MM.1S (cell line): ENCODE measurements around the gene PDE6B.

ENCODE experiments used
- CTCF ChIP-seq: fragments of 300-600 bp; sonication (generic); IDR thresholded peaks from 2 replicates; pipeline ENCODE4 v1.5.1; 2016; ENCODE audit warnings: antibody characterized with exemption, low read length, mixed read lengths
- EZH2 ChIP-seq: fragments of 300-600 bp; sonication (generic); optimal IDR thresholded peaks from 2 replicates; pipeline ENCODE3; 2017; ENCODE audit warnings: low read depth, mild to moderate bottlenecking, antibody characterized with exemption, low read length, mixed read lengths
- EZH2phosphoT487 ChIP-seq: fragments of 300-600 bp; sonication (generic); IDR thresholded peaks from 2 replicates; pipeline ENCODE4 v1.6.1; 2018; ENCODE audit warnings: antibody characterized with exemption, low read length

DNA sequence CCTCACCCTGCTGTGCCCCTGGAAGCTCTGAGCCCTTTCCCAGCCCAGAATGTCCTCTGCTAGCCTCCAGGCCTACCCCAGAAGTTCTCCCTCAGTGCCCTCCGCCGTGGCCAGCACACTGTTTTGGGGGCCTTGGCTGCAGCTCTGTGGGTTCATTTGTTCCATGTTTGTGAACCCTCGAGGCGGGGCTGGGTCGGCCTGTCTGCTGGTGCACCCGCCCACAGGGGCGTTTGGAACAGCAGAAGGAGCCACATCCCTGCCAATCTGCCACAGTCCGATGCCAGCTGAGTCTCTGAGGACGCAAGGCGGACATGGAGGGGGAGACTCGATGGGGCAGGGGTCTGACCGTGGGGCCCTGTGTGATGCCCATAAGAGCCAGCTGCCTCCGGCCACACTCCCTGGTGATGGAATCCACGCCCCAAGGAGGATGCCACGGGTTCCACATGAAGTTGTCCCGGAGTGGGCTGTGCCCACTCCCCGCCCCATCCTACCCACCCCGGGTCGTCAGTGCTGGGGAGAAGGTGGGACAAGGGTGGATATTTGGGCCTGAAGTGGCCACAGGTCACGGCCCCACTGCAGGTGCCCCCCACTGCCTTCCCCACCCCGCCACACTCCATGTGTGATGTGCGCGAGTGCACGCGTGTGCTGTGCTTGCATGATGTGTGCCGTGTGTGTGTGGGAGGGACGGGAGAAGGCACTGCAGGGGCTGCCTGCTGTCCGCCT lies 41.6 kb downstream of the PDE6B start:
- TF ChIP-seq CTCF, result no peak
- TF ChIP-seq EZH2, result no peak
- no peak for TF ChIP-seq EZH2phosphoT487
